GM12872 (cell line): Measurements from ENCODE around the gene FHDC1.

Experiments used
- CTCF ChIP-seq: IDR thresholded peaks from 3 replicates; pipeline ENCODE4 v1.5.1; 2011; ENCODE audit warnings: low read depth, mild to moderate bottlenecking, low read length, moderate library complexity; ENCODE audit not compliant: insufficient read depth

FHDC1 gene

GRCh38 chr4:152936446-152937335, 568 bp downstream of the FHDC1 start:
- TF ChIP-seq CTCF: no peak

- no peak for TF ChIP-seq CTCF
Measured at GRCh38 chr4:152937336-152938236, 1.5 kb downstream of the FHDC1 start.

- TF ChIP-seq CTCF: no peak
Measured at GRCh38 chr4:152938237-152938947, 2.3 kb downstream of the FHDC1 start.

GRCh38 chr4:152939621-152940020, 3.5 kb downstream of the FHDC1 start:
- no peak for TF ChIP-seq CTCF

- TF ChIP-seq CTCF: no peak
Measured at GRCh38 chr4:152940461-152940860, 4.3 kb downstream of the FHDC1 start.

- no peak for TF ChIP-seq CTCF
Measured at GRCh38 chr4:152941411-152941810, 5.3 kb downstream of the FHDC1 start.

GRCh38 chr4:152942346-152942745, 6.2 kb downstream of the FHDC1 start:
- no peak for TF ChIP-seq CTCF
